ENCODE data around the gene NRM.

NRM gene

GRCh38 chr6:30641048-30641447, 49.7 kb downstream of the NRM start:
- Histone ChIP-seq H3K27me3 (ENCODE audit: insufficient read depth, poor library complexity, severe bottlenecking) (no peaks in the 10 kb centered on the region), H3K4me3 (replicated peaks; ENCODE audit: insufficient read depth, low read length) (no peak overlapping the region), H3K27ac (replicated peaks) (no peak overlapping the region)
- no peak for DNase-seq (ENCODE audit: low read depth in 1 of 2, low spot score in 1 of 2)
- TF ChIP-seq CTCF (IDR thresholded peaks at IDR 0.05; ENCODE audit: insufficient read depth, low read length), result no peak
- no peak for TF ChIP-seq SPI1 (IDR thresholded peaks at IDR 0.05; ENCODE audit: borderline replicate concordance, low read depth)
- TF ChIP-seq REST (IDR thresholded peaks at IDR 0.05; ENCODE audit: insufficient replicate concordance, low read depth), result no peak
- TF ChIP-seq POLR2AphosphoS5 (IDR thresholded peaks at IDR 0.05; ENCODE audit: low read depth), result no peak
- no peak for TF ChIP-seq GABPA (IDR thresholded peaks at IDR 0.05; ENCODE audit: low read depth)

- H3K27me3 ChIP-seq (ENCODE audit: insufficient read depth, poor library complexity, severe bottlenecking), result no peaks in the 10 kb centered on the region
- no peak overlapping the region for H3K27ac ChIP-seq (replicated peaks)
- TF ChIP-seq REST (IDR thresholded peaks at IDR 0.05; ENCODE audit: insufficient replicate concordance, low read depth), result no peak
- no peak for TF ChIP-seq GABPA (IDR thresholded peaks at IDR 0.05; ENCODE audit: low read depth)
- no peak for TF ChIP-seq CTCF (IDR thresholded peaks at IDR 0.05; ENCODE audit: insufficient read depth, low read length)
- no peak overlapping the region for H3K4me3 ChIP-seq (replicated peaks; ENCODE audit: insufficient read depth, low read length)
- no peak for DNase-seq (ENCODE audit: low read depth in 1 of 2, low spot score in 1 of 2)
Observed at GRCh38 chr6:30640481-30640880, 50.3 kb downstream of the NRM start.
